GM12891 (cell line): ENCODE measurements around the gene TMEM63B.

Experiments used
- DNase-seq: peaks from one replicate; pipeline ENCODE4 v3.0.0; 2011; ENCODE audit warnings: low spot score; ENCODE audit not compliant: insufficient read length
- FAIRE-seq: peaks from 2 replicates; lab custom pipeline; 2011; peaks lifted over from hg19 to GRCh38; lab: Jason Lieb, UNC
- PAX5 ChIP-seq: IDR thresholded peaks from 2 replicates; pipeline ENCODE4 v1.6.1; 2011; ENCODE audit warnings: low read length, moderate library complexity, mild to moderate bottlenecking; ENCODE audit not compliant: insufficient read depth, severe bottlenecking
- POLR2A ChIP-seq: IDR thresholded peaks from 2 replicates; pipeline ENCODE4 v1.6.1; 2011; ENCODE audit warnings: low read depth, low read length, control low read depth
- POLR2AphosphoS5 ChIP-seq: IDR thresholded peaks from 2 replicates; pipeline ENCODE4 v1.6.1; 2011; ENCODE audit warnings: low read depth, low read length, control low read depth
- POU2F2 ChIP-seq: IDR thresholded peaks from 2 replicates; pipeline ENCODE4 v1.6.1; 2011; ENCODE audit warnings: low read depth, mild to moderate bottlenecking, control low read depth, low read length, moderate library complexity
- SPI1 ChIP-seq: IDR thresholded peaks from 2 replicates; pipeline ENCODE4 v1.6.1; 2011; ENCODE audit warnings: low read depth, low read length, control low read depth
- TAF1 ChIP-seq: IDR thresholded peaks from 2 replicates; pipeline ENCODE4 v1.6.1; 2011; ENCODE audit warnings: low read depth, low read length, control low read depth

Gene TMEM63B

GRCh38 chr6:44129841-44130322 is 2.5 kb downstream of the TMEM63B start:
- FAIRE-seq (no peak), DNase-seq (no peak)
- TF ChIP-seq PAX5 (no peak), TAF1 (no peak), POU2F2 (no peak), POLR2AphosphoS5 (no peak), POLR2A (no peak), SPI1 (no peak)

GRCh38 chr6:44131892-44132291 is 4.5 kb downstream of the TMEM63B start:
- TF ChIP-seq TAF1 (no peak), SPI1 (no peak), POLR2A (no peak), POLR2AphosphoS5 (no peak), POU2F2 (no peak), PAX5 (no peak)
- DNase-seq (no peak), FAIRE-seq (no peak)

GRCh38 chr6:44132476-44132875 is 5.1 kb downstream of the TMEM63B start:
- no peak for DNase-seq
- no peak for FAIRE-seq
- TF ChIP-seq TAF1 (no peak), SPI1 (no peak), POLR2AphosphoS5 (no peak), POLR2A (no peak), POU2F2 (no peak)

GRCh38 chr6:44133003-44133931 is 5.9 kb downstream of the TMEM63B start:
- DNase-seq (no peak), FAIRE-seq (no peak)
- TF ChIP-seq PAX5 (no peak), SPI1 (no peak), POU2F2 (no peak), POLR2AphosphoS5 (no peak), POLR2A (no peak), TAF1 (no peak)

GRCh38 chr6:44133981-44134711 is 6.8 kb downstream of the TMEM63B start:
- no peak for DNase-seq
- no peak for FAIRE-seq
- TF ChIP-seq TAF1 (no peak), SPI1 (no peak), POLR2AphosphoS5 (no peak), POLR2A (no peak), PAX5 (no peak), POU2F2 (no peak)

GRCh38 chr6:44135173-44135758 is 7.9 kb downstream of the TMEM63B start:
- no peak for FAIRE-seq
- no peak for DNase-seq
- TF ChIP-seq POLR2A (no peak), PAX5 (no peak), POU2F2 (no peak), POLR2AphosphoS5 (no peak), TAF1 (no peak), SPI1 (no peak)

- DNase-seq (no peak), FAIRE-seq (no peak)
- no peak for TF ChIP-seq TAF1
- no peak for TF ChIP-seq POLR2A
- TF ChIP-seq SPI1: no peak
- TF ChIP-seq PAX5: no peak
- TF ChIP-seq POLR2AphosphoS5: no peak
- TF ChIP-seq POU2F2: no peak
These were observed 8.5 kb downstream of the TMEM63B start for GRCh38 chr6:44135875-44136274.

GRCh38 chr6:44138717-44139350 is 11.5 kb downstream of the TMEM63B start:
- FAIRE-seq: no peak
- no peak for DNase-seq
- no peak for TF ChIP-seq PAX5
- TF ChIP-seq POU2F2: no peak

- FAIRE-seq (no peak), DNase-seq (no peak)
- no peak for TF ChIP-seq PAX5
- TF ChIP-seq SPI1: no peak
- TF ChIP-seq POLR2A: no peak
- no peak for TF ChIP-seq TAF1
- no peak for TF ChIP-seq POLR2AphosphoS5
- no peak for TF ChIP-seq POU2F2
These were observed 12.0 kb downstream of the TMEM63B start for GRCh38 chr6:44139351-44139743.
